Astrocyte (in vitro differentiated cells and primary cell): ENCODE measurements around the gene SCAPER.

Source experiments
- CTCF ChIP-seq: IDR thresholded peaks from 2 replicates; pipeline ENCODE4 v1.5.1; 2011; ENCODE audit warnings: low read depth, mild to moderate bottlenecking, inconsistent platforms, low read length, moderate library complexity; ENCODE audit not compliant: insufficient read depth
- EZH2 ChIP-seq: IDR thresholded peaks from 2 replicates; pipeline ENCODE4 v1.6.1; 2012; ENCODE audit warnings: mild to moderate bottlenecking, low read length, inconsistent platforms; ENCODE audit not compliant: insufficient read depth

GRCh38 chr15:76936671-76937070, 31.5 kb upstream of the SCAPER start:
- TF ChIP-seq CTCF = no peak
- no peak for TF ChIP-seq EZH2
